HEK293T (cell line): ENCODE results near the gene BAIAP2L1.

ENCODE experiments used
- CTCF ChIA-PET: fragments of 350-600 bp; formaldehyde crosslinking; extraction: SDS; loops from one replicate; lab custom pipeline; 2021; ENCODE audit warnings: antibody characterized with exemption, inconsistent platforms; lab: Yijun Ruan, JAX
- POLR2A ChIA-PET: fragments of 350-600 bp; formaldehyde crosslinking; extraction: SDS; loops from one replicate; lab custom pipeline; 2020; ENCODE audit warnings: antibody characterized with exemption, inconsistent platforms; lab: Yijun Ruan, JAX
- DNase-seq: peaks from one replicate; pipeline ENCODE4 v3.0.0; 2012; ENCODE audit warnings: mixed read lengths; ENCODE audit errors: extremely low spot score
- ARNT ChIP-seq: fragments of 450-650 bp; IDR thresholded peaks from 2 replicates; pipeline ENCODE4 v1.6.1; 2017; ENCODE audit warnings: mild to moderate bottlenecking
- BHLHE40 ChIP-seq: fragments of 450-650 bp; IDR thresholded peaks from 2 replicates; pipeline ENCODE4 v1.6.1; 2016; ENCODE audit warnings: mild to moderate bottlenecking, moderate library complexity, borderline replicate concordance
- CTBP1 ChIP-seq: fragments of 450-650 bp; IDR thresholded peaks from 2 replicates; pipeline ENCODE4 v1.6.1; 2016; ENCODE audit warnings: borderline replicate concordance
- ELF4 ChIP-seq: fragments of 450-650 bp; IDR thresholded peaks from 2 replicates; pipeline ENCODE4 v1.6.1; 2017; ENCODE audit warnings: antibody characterized with exemption
- FOXA1 ChIP-seq: fragments of 450-650 bp; IDR thresholded peaks from 2 replicates; pipeline ENCODE4 v1.6.1; 2016; ENCODE audit warnings: mild to moderate bottlenecking
- FOXK2 ChIP-seq: fragments of 450-650 bp; IDR thresholded peaks from 2 replicates; pipeline ENCODE4 v1.6.1; 2016; ENCODE audit warnings: mild to moderate bottlenecking
- FOXM1 ChIP-seq: fragments of 450-650 bp; IDR thresholded peaks from 2 replicates; pipeline ENCODE4 v1.6.1; 2017; ENCODE audit warnings: mild to moderate bottlenecking, borderline replicate concordance
- HDGF ChIP-seq: fragments of 450-650 bp; IDR thresholded peaks from 2 replicates; pipeline ENCODE4 v1.6.1; 2017; ENCODE audit warnings: antibody characterized with exemption, borderline replicate concordance
- L3MBTL2 ChIP-seq: fragments of 450-650 bp; conservative IDR thresholded peaks from 2 replicates; pipeline ENCODE4 v1.6.1; 2016; ENCODE audit warnings: mild to moderate bottlenecking
- LEF1 ChIP-seq: fragments of 450-650 bp; IDR thresholded peaks from 2 replicates; pipeline ENCODE4 v1.6.1; 2017; ENCODE audit warnings: mild to moderate bottlenecking, borderline replicate concordance
- NFRKB ChIP-seq: fragments of 450-650 bp; IDR thresholded peaks from 2 replicates; pipeline ENCODE4 v1.6.1; 2016; ENCODE audit warnings: mild to moderate bottlenecking, moderate library complexity
- SP1 ChIP-seq: fragments of 450-650 bp; IDR thresholded peaks from 2 replicates; pipeline ENCODE4 v1.6.1; 2017
- SUZ12 ChIP-seq: fragments of 450-650 bp; IDR thresholded peaks from 2 replicates; pipeline ENCODE4 v1.6.1; 2016; ENCODE audit warnings: mild to moderate bottlenecking
- TARDBP ChIP-seq: fragments of 450-650 bp; IDR thresholded peaks from 2 replicates; pipeline ENCODE4 v1.6.1; 2016
- ZNF384 ChIP-seq: fragments of 450-650 bp; IDR thresholded peaks from 2 replicates; pipeline ENCODE4 v1.6.1; 2016
- TF ChIP-seq, protein P1 (sequence below): fragments of 450-650 bp; IDR thresholded peaks from 2 replicates; pipeline ENCODE4 v1.6.1; 2016

BAIAP2L1 gene

DNA sequence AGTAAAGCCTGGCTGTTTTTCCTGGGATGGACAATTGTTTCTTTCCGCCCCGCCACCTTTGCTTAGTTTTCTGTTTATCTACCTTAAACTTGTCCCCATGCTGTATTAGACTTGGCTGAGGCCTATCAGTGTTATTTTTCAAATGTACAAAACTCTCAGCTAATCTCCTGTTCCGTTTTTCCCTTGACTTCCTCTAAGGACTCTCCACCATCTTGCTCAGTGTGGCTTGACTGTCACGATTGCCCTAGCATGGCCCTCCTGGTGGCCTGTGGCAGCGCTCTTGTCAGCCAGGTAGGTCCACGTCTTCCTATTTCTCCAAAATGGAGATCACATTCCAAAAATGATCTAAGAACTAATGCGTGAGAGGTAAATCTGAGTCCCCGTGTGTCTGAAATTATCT lies 36.7 kb downstream of the BAIAP2L1 start:
- DNase-seq: no peak
- TF ChIP-seq FOXM1 (no peak), FOXK2 (no peak), ARNT (no peak), ZNF384 (no peak), HDGF (no peak), L3MBTL2 (no peak), SUZ12 (no peak), FOXA1 (no peak), LEF1 (no peak), TARDBP (no peak), SP1 (no peak), BHLHE40 (no peak), ELF4 (no peak), NFRKB (no peak), CTBP1 (no peak)
- TF ChIP-seq, protein P1, sequence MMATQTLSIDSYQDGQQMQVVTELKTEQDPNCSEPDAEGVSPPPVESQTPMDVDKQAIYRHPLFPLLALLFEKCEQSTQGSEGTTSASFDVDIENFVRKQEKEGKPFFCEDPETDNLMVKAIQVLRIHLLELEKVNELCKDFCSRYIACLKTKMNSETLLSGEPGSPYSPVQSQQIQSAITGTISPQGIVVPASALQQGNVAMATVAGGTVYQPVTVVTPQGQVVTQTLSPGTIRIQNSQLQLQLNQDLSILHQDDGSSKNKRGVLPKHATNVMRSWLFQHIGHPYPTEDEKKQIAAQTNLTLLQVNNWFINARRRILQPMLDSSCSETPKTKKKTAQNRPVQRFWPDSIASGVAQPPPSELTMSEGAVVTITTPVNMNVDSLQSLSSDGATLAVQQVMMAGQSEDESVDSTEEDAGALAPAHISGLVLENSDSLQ: no peak
- ChIA-PET CTCF (no interaction called here), POLR2A (no interaction called here)

GRCh38 chr7:98362517-98362916 lies 38.4 kb downstream of the BAIAP2L1 start:
- ChIA-PET POLR2A (no interaction called here), CTCF (no interaction called here)
- TF ChIP-seq NFRKB: no peak
- no peak for TF ChIP-seq HDGF
- no peak for TF ChIP-seq FOXK2
- TF ChIP-seq, protein P1: no peak
- TF ChIP-seq CTBP1: no peak
- TF ChIP-seq FOXA1: no peak
- TF ChIP-seq SP1: no peak
- no peak for TF ChIP-seq FOXM1
- no peak for TF ChIP-seq ZNF384
- no peak for TF ChIP-seq L3MBTL2
- TF ChIP-seq ELF4: no peak
- no peak for TF ChIP-seq BHLHE40
- TF ChIP-seq ARNT: no peak

DNA sequence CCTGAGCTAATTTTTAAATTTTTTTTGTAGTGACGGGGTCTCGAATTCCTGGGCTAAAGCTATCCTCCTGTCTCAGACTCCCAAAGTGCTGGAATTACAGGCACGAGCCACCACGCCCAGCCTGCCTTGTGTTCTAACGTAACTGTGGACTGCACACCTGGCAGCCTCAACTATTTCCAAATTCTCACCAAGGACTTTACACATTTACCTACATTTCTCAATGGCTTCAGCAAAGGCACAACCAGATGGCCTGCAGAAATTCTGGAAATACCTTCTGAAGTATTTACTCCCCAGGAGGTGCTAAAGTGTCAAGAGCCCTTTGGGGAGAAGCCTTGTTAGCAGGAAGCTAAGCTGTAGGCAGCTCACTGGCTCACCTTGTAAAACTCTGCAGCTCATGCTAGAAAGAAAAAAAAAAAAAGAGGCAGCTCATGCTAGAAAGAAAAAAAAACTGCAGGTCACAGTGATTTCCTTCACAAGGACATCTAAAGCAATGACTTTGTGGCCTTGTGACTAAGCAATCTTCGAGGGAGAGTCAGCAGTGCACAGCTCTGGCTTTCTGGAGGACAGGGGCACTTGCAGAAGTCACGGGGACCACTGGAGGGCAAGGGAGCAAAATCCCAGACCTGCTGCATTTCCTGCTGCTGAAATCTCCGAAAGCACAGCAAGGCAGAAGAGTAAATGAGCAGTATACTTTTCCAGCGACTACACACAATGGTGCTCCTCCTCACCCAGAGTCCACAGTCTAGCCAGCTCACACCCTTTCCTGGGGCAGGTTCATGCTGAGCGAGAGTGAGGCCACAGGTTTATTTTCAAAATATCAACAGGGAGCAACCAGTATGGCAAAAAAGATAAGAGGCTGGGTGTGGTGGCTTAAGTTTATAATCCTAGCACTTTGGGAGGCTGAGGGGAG lies 40.4 kb downstream of the BAIAP2L1 start:
- CTCF ChIA-PET: interaction anchor here (0.7 kb wide), 1 partner anchor 41 kb away, joined by 5 read pairs; no protein-coding TSS in a partner anchor
- no peak for TF ChIP-seq BHLHE40
- TF ChIP-seq SP1: no peak
- TF ChIP-seq FOXA1: no peak
- no peak for TF ChIP-seq FOXM1
- no peak for TF ChIP-seq L3MBTL2
- no peak for TF ChIP-seq ELF4
- no peak for TF ChIP-seq LEF1
- no peak for TF ChIP-seq NFRKB
- TF ChIP-seq ARNT: no peak
- no peak for TF ChIP-seq CTBP1
- DNase-seq: no peak

More at GRCh38 chr7:98362517-98362916, 38.4 kb downstream of the BAIAP2L1 start:
- DNase-seq: no peak

GRCh38 chr7:98359395-98359794 lies 41.5 kb downstream of the BAIAP2L1 start:
- ChIA-PET POLR2A (interaction anchor here (0.6 kb wide), 1 partner anchor 966 kb away, joined by 3 read pairs; no protein-coding TSS in a partner anchor), CTCF (no interaction called here)

More for the DNA sequence above, 40.4 kb downstream of the BAIAP2L1 start:
- POLR2A ChIA-PET: interaction anchor here (0.6 kb wide), 1 partner anchor 965 kb away, joined by 3 read pairs; no protein-coding TSS in a partner anchor

DNA sequence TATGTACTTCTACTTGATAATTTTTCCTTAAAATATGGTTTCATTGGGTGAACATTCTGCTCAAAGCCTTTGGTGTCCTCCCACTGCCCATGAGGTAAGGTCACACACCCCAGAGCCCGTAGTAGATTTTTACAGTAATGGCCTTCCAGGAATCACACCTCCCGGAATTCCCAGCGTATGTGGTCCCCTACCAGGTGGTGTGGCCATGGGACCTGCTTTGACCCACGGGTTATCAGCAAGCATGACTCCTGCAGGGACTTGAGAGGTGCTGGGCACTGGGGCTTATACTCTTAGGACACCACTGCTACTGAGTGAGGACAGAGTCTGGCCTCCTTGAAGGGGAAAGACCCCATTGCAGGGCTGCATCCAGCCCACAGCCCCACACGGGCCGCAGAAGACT lies 42.2 kb downstream of the BAIAP2L1 start:
- CTCF ChIA-PET: no interaction called here
- POLR2A ChIA-PET: no interaction called here
- no peak for TF ChIP-seq BHLHE40
- no peak for TF ChIP-seq NFRKB
- DNase-seq: no peak

More at GRCh38 chr7:98359395-98359794, 41.5 kb downstream of the BAIAP2L1 start:
- TF ChIP-seq FOXM1 (no peak), FOXA1 (no peak), CTBP1 (no peak), BHLHE40 (no peak), L3MBTL2 (no peak), SUZ12 (no peak), ELF4 (no peak), FOXK2 (no peak), ARNT (no peak)
- TF ChIP-seq, protein P1: no peak
- no peak for DNase-seq

DNA sequence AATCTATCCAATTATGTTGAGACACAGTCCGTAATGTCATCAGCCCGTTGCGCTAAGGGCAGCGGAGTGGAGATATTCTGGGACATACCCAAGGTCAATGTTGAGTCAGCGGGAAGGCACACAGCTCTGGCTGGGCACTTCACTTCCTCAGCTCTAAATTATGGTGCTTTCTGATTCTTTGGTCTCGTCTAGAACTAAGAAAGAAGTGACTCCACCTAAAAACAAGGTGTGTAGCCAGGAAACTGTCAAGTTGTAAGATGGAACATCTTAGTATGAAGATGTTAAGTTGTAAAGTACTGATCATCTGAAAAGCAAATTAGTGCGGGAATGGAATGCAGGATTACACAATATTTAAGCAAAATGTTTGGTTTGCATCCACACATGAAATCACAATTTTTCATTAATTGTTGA lies 43.1 kb downstream of the BAIAP2L1 start:
- no peak for DNase-seq
- TF ChIP-seq L3MBTL2: no peak
- ChIA-PET POLR2A (no interaction called here), CTCF (no interaction called here)
